Activated T-helper 17 cell treated with anti-CD3 and anti-CD28 coated beads, Interleukin-2, amount 50 U/mL, for 72 hours (primary cell): ENCODE measurements around the gene HEPN1. TPM values are rescaled to one million over a fixed set of nuclear protein-coding genes. Genes with fewer than 3 reads are reported as not detected.

Experiments
- ATAC-seq: fragments of 150-1000 bp; cut with Tn5 transposase; replicated peaks from 2 replicates; pipeline ENCODE4 v1.10.0; 2021; ENCODE audit warnings: mild to moderate bottlenecking, moderate library complexity
- H3K27ac Mint-ChIP-seq: one replicate; pipeline ENCODE4 v1.8.0; 2022; ENCODE audit warnings: mixed read lengths
- H3K27me3 Mint-ChIP-seq: one replicate; pipeline ENCODE4 v1.8.0; 2022; ENCODE audit warnings: mixed read lengths
- H3K36me3 Mint-ChIP-seq: one replicate; pipeline ENCODE4 v1.8.0; 2022; ENCODE audit warnings: low read depth, mild to moderate bottlenecking, mixed read lengths
- H3K4me1 Mint-ChIP-seq: one replicate; pipeline ENCODE4 v1.8.0; 2022; ENCODE audit warnings: mixed read lengths
- H3K4me3 Mint-ChIP-seq: one replicate; pipeline ENCODE4 v1.8.0; 2022; ENCODE audit warnings: mild to moderate bottlenecking, mixed read lengths
- H3K9me3 Mint-ChIP-seq: one replicate; pipeline ENCODE4 v1.8.0; 2022; ENCODE audit warnings: mixed read lengths
- total RNA-seq, 2 donors: library from RNA; stranded (reverse); gene quantifications; one replicate each; pipeline ENCODE4 v1.2.3, GENCODE V29; 2022

Gene HEPN1
- total RNA-seq, 2 donors from 2014 or later, result not detected

GRCh38 chr11:124937336-124937935, 18.4 kb downstream of the HEPN1 start:
- no peak overlapping the region for H3K4me3 Mint-ChIP-seq
- H3K36me3 Mint-ChIP-seq, result no peaks in the 10 kb centered on the region
- H3K4me1 Mint-ChIP-seq, result no peaks in the 10 kb centered on the region
- no peak for ATAC-seq
- no peaks in the 10 kb centered on the region for H3K9me3 Mint-ChIP-seq
- no peak overlapping the region for H3K27ac Mint-ChIP-seq
- H3K27me3 Mint-ChIP-seq, result peaks cover 8% of the 10 kb centered on the region

DNA sequence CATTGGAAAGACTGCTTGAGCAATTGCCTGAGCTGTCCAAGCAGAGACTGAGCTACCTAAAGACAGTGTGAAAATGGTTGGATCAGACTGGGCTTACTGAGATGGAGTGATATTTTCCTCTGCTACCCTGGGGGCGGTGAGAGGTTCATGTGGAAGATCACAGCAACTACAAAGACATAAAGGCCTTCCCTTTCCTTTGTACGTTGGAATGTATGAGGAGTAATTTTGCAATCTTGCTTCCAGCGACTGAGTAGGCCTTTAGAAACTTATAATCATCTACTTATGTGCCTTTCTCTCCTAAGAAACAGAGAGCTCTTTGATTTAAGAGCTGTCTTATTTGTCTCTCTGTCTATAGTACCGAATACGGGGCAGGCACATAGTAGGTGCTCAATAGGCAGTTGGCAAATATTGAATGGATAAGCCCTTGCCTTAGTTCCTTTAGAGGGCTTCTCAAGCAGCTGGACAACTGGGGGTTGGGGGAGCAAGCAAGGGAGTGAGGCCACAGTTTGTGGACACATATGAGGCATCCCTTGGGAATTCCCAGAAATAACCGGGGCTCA, 19.2 kb downstream of the HEPN1 start:
- H3K4me1 Mint-ChIP-seq, result no peaks in the 10 kb centered on the region
- H3K27ac Mint-ChIP-seq, result no peak overlapping the region
- no peaks in the 10 kb centered on the region for H3K36me3 Mint-ChIP-seq
- ATAC-seq, result no peak
- H3K9me3 Mint-ChIP-seq, result no peaks in the 10 kb centered on the region
- H3K27me3 Mint-ChIP-seq, result peaks cover 8% of the 10 kb centered on the region
- H3K4me3 Mint-ChIP-seq, result no peak overlapping the region

GRCh38 chr11:124938970-124939369, 19.9 kb downstream of the HEPN1 start:
- peaks cover 8% of the 10 kb centered on the region for H3K27me3 Mint-ChIP-seq
- no peak for ATAC-seq
- H3K4me1 Mint-ChIP-seq, result no peaks in the 10 kb centered on the region
- no peak overlapping the region for H3K27ac Mint-ChIP-seq
- H3K4me3 Mint-ChIP-seq, result no peak overlapping the region
- H3K9me3 Mint-ChIP-seq, result no peaks in the 10 kb centered on the region
- no peaks in the 10 kb centered on the region for H3K36me3 Mint-ChIP-seq

DNA sequence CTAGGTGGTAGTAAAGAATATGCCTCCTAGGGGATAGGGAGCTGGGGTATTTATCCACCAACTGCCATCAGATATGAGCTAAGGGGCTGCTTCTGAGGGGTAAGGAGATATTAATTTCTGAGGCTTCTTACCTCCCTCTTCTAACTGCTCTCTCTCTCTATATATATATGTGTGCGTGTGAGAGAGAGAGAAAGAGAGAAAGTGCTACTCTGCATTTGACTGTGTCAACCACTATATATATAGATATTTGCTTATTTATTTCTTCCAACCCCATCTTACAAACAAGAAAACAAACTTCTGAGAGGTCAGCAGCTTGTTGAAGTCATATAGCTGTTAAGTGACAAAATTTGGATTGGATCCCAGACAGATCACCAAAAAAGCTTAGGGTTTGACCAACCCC, 22.7 kb downstream of the HEPN1 start:
- ATAC-seq, result no peak
- Mint-ChIP-seq H3K4me1 (no peaks in the 10 kb centered on the region), H3K9me3 (no peaks in the 10 kb centered on the region), H3K4me3 (no peak overlapping the region), H3K27ac (no peak overlapping the region), H3K27me3 (peaks cover 3% of the 10 kb centered on the region), H3K36me3 (no peaks in the 10 kb centered on the region)

GRCh38 chr11:124942466-124943253, 23.6 kb downstream of the HEPN1 start:
- H3K27ac Mint-ChIP-seq, result peak overlapping the region; percentile 19
- H3K36me3 Mint-ChIP-seq, result no peaks in the 10 kb centered on the region
- H3K27me3 Mint-ChIP-seq, result peaks cover 3% of the 10 kb centered on the region
- no peak for ATAC-seq
- H3K9me3 Mint-ChIP-seq, result no peaks in the 10 kb centered on the region
- no peaks in the 10 kb centered on the region for H3K4me1 Mint-ChIP-seq
- no peak overlapping the region for H3K4me3 Mint-ChIP-seq

DNA sequence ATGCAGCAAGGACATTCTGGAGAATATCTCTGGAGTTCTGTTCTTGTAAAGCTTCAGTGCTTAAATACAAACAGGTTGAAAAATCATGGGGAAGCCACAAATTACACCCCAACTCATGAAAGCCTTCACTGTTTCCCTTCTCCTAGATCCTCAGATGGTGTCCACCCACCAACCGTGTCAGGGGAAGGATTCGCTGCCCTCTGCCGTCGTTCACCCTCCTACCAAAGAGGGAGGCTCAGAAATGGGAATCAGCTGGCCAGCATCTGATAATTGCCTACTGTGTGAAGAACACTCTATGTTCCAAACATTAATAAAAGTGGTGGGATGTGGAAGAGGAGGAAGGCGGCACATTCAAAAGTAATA, 24.2 kb downstream of the HEPN1 start:
- Mint-ChIP-seq H3K4me3 (no peak overlapping the region), H3K9me3 (no peaks in the 10 kb centered on the region), H3K27ac (no peak overlapping the region), H3K36me3 (no peaks in the 10 kb centered on the region), H3K4me1 (no peaks in the 10 kb centered on the region), H3K27me3 (peaks cover 3% of the 10 kb centered on the region)
- no peak for ATAC-seq

- Mint-ChIP-seq H3K4me1 (no peaks in the 10 kb centered on the region), H3K27ac (no peak overlapping the region), H3K36me3 (no peaks in the 10 kb centered on the region), H3K4me3 (no peak overlapping the region), H3K9me3 (peaks cover 3% of the 10 kb centered on the region), H3K27me3 (peaks cover 3% of the 10 kb centered on the region)
- ATAC-seq, result no peak
These were observed 24.7 kb downstream of the HEPN1 start for GRCh38 chr11:124943741-124944140.

GRCh38 chr11:124944565-124944964, 25.5 kb downstream of the HEPN1 start:
- H3K36me3 Mint-ChIP-seq, result no peaks in the 10 kb centered on the region
- peaks cover 4% of the 10 kb centered on the region for H3K9me3 Mint-ChIP-seq
- H3K4me1 Mint-ChIP-seq, result no peaks in the 10 kb centered on the region
- H3K27ac Mint-ChIP-seq, result no peak overlapping the region
- H3K4me3 Mint-ChIP-seq, result no peak overlapping the region
- H3K27me3 Mint-ChIP-seq, result peaks cover 3% of the 10 kb centered on the region
- ATAC-seq, result no peak

GRCh38 chr11:124945826-124946225, 26.8 kb downstream of the HEPN1 start:
- ATAC-seq, result no peak
- H3K27ac Mint-ChIP-seq, result no peak overlapping the region
- H3K4me3 Mint-ChIP-seq, result no peak overlapping the region
- H3K4me1 Mint-ChIP-seq, result no peaks in the 10 kb centered on the region
- H3K27me3 Mint-ChIP-seq, result peaks cover 3% of the 10 kb centered on the region
- no peaks in the 10 kb centered on the region for H3K36me3 Mint-ChIP-seq
- peaks cover 4% of the 10 kb centered on the region for H3K9me3 Mint-ChIP-seq

DNA sequence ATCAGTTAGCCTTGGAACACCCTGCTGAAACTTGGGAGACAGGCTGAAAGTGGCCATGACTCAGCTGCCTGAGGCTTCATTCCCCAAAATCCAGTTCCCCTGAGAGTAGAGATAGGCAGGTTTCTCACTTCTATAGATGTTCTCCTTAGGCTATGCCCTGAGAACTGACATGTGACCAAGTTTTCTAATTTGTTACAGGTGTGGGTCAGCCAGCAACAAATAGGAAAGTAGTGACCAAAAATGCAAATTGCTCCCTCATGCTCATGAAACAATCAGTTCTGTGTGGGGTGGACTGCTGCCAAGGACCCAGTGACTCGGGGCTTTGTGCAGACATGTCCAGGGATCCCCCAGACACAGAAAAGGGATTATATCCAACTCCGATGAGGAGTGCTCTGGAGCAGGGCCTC, 27.7 kb downstream of the HEPN1 start:
- Mint-ChIP-seq H3K4me3 (no peak overlapping the region), H3K9me3 (peaks cover 4% of the 10 kb centered on the region), H3K27me3 (no peaks in the 10 kb centered on the region), H3K36me3 (no peaks in the 10 kb centered on the region), H3K27ac (no peak overlapping the region), H3K4me1 (no peaks in the 10 kb centered on the region)
- ATAC-seq, result no peak

GRCh38 chr11:124950601-124951330, 31.7 kb downstream of the HEPN1 start:
- H3K4me3 Mint-ChIP-seq, result no peak overlapping the region
- no peaks in the 10 kb centered on the region for H3K4me1 Mint-ChIP-seq
- H3K27me3 Mint-ChIP-seq, result no peaks in the 10 kb centered on the region
- ATAC-seq, result no peak
- H3K27ac Mint-ChIP-seq, result no peak overlapping the region
- peaks cover 4% of the 10 kb centered on the region for H3K9me3 Mint-ChIP-seq
- no peaks in the 10 kb centered on the region for H3K36me3 Mint-ChIP-seq

DNA sequence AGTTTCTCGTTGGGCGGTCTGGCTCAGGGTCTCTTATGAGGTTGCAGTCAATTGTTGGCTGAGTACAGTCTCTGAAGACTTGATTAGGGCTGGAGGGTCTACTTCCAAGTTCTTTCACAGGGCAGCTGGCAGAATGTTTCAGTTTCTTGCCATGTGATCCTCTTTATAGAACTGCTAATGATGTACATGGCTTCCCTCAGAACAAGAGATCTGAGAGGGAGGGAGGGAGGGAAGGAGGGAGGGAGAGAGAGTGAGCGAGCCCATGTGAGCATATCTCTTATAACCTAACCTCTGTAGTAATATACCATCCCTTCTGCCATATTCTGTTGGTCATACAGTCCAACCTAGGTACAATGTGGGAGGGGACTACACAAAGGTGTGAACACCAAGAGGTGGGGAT, 32.3 kb downstream of the HEPN1 start:
- H3K4me1 Mint-ChIP-seq, result no peaks in the 10 kb centered on the region
- H3K27me3 Mint-ChIP-seq, result no peaks in the 10 kb centered on the region
- no peak overlapping the region for H3K27ac Mint-ChIP-seq
- no peaks in the 10 kb centered on the region for H3K36me3 Mint-ChIP-seq
- no peak overlapping the region for H3K4me3 Mint-ChIP-seq
- no peak for ATAC-seq
- H3K9me3 Mint-ChIP-seq, result peaks cover 4% of the 10 kb centered on the region

DNA sequence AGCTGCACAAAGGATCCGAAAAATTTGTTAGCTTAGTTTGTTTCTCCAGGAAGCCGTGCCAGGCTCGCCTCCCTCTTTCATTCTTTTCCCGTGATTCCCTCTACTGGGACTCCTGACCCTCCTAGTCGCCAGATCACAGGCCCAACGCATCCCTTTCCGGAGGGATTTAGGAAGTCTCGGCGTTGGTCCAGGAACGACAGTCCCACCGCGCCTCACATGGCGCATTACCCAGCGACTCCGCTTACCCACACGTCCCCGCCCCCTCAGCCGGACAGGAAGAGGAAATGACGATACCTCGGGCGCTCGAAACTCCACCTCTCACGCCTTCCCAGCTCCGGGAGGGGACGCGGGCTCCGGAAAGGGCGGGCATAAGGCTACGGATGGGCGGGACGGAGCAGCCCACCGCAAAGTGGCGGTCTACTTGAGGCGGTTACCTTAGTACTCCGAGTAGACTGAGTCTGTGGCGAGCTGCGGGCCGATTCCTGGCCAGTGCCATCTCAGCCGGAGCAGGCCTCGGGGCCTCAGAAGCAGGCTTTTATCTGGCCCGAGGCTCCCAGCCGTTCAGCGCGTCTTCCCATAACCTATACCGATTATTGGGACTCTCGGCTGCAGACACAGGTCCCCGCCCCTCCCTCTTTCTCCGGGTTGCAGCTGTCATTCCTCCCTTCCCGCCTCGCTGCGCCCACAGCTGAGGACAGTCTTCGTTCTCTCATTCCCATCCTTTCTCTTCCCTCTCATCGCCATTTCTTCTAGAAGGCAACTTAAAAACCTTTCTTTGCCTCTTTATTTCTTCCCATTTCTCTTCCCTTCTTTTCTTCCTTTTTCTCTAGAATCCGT, 34.9 kb downstream of the HEPN1 start, which contains the start of gene CCDC15:
Gene CCDC15 (plus strand): TSS at position 450 of the 837 bp plus-strand sequence. CDS start 531 bp downstream, outside the sequence.
- peak; percentile 98 for ATAC-seq
- Mint-ChIP-seq H3K4me3 (no peak within 1 kb of the TSS), H3K27me3 (no peaks in the 10 kb centered on the region), H3K36me3 (no peaks in the 10 kb centered on the region), H3K9me3 (no peaks in the 10 kb centered on the region), H3K4me1 (no peaks in the 10 kb centered on the region), H3K27ac (no peak within 1 kb of the TSS)

DNA sequence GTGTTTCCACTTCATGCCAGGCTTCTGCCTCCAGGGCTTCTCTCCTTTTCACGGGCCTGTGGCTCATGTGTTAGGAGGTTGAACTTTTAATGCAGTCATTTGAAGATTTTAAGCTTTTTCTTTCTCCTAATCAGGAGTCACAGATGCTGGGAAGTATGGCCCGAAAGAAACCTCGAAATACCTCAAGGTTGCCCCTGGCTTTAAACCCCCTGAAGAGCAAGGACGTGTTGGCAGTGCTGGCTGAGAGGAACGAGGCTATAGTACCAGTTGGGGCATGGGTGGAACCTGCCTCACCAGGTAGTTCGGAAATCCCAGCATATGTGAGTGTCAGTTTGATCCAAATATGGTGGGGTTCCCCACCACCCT, 35.5 kb downstream of the HEPN1 start:
- Mint-ChIP-seq H3K36me3 (no peaks in the 10 kb centered on the region), H3K27me3 (no peaks in the 10 kb centered on the region), H3K4me1 (no peaks in the 10 kb centered on the region), H3K27ac (no peak overlapping the region), H3K4me3 (no peak overlapping the region), H3K9me3 (no peaks in the 10 kb centered on the region)
- ATAC-seq, result no peak
